HepG2 (cell line): ENCODE data around the gene PIEZO2. TPM values are rescaled to one million over a fixed set of nuclear protein-coding genes. Genes with fewer than 3 reads are reported as not detected.
A peak's percentile ranks its signal among the peaks of the same experiment; 100 is the strongest.
"Not testable (repeated sequence)": the region's sequence is repeated elsewhere in the genome, so short reads cannot be mapped to it uniquely, and the experiment has no call there.

Experiments
- ATAC-seq: fragments of 200-7000 bp; cut with Tn5 transposase; 3 replicates; pipeline ENCODE4 v1.9.1; 2020; ENCODE audit warnings: mild to moderate bottlenecking, moderate library complexity
- BruUV-seq: library from RNA; stranded (reverse); fragments of 400-500 nt; replicated peaks from 2 replicates; lab custom pipeline; 2021; lab: Mats Ljungman, UMichigan
- CTCF ChIA-PET: fragments of 300-600 bp; formaldehyde crosslinking; extraction: SDS; loops from one replicate; lab custom pipeline; 2021; ENCODE audit warnings: low total read pairs, inconsistent platforms, low intra/inter-chr PET ratio; lab: Yijun Ruan, JAX
- POLR2A ChIA-PET: fragments of 350-600 bp; sonication (Branson Sonifier 250); formaldehyde crosslinking; loops from one replicate; lab custom pipeline; 2020; ENCODE audit warnings: antibody characterized with exemption, inconsistent platforms; lab: Yijun Ruan, JAX
- DNase-seq: peaks from one replicate; pipeline ENCODE4 v3.0.0-alpha.2; 2015; ENCODE audit warnings: low spot score
- FAIRE-seq: peaks from 3 replicates; lab custom pipeline; 2011; peaks lifted over from hg19 to GRCh38; lab: Jason Lieb, UNC
- H2AFZ ChIP-seq: one replicate; pipeline ENCODE4 v1.6.1; 2011; ENCODE audit warnings: low read length, inconsistent platforms
- H3K27ac ChIP-seq: fragments of 300-600 bp; 3 replicates; pipeline ENCODE4 v1.8.0; 2011; ENCODE audit warnings: mixed run types, mild to moderate bottlenecking, mixed read lengths, low read length, inconsistent platforms; ENCODE audit not compliant: insufficient read depth; ENCODE audit errors: extremely low read length
- H3K27me3 ChIP-seq, 2 experiments: fragments of 200-600 bp in 1 of 2; 2 replicates in 1 of 2; 3 replicates in 1 of 2; pipeline versions ENCODE4 v1.6.0 to v1.8.0; 2011; ENCODE audit warnings: low read length in 2 of 2, mild to moderate bottlenecking in 2 of 2, moderate library complexity in 2 of 2, inconsistent platforms in 1 of 2; ENCODE audit not compliant: insufficient read depth in 2 of 2, control insufficient read depth in 1 of 2
- H3K36me3 ChIP-seq, 2 experiments: fragments of 200-600 bp in 1 of 2; replicated peaks in 1 of 2; 2 replicates in 1 of 2; 3 replicates in 1 of 2; pipeline versions ENCODE4 v1.5.1 to v1.8.0; 2011; ENCODE audit warnings: low read length in 2 of 2, inconsistent platforms in 1 of 2; ENCODE audit not compliant: insufficient read depth in 2 of 2, control insufficient read depth in 1 of 2
- H3K4me1 ChIP-seq: 2 replicates; pipeline ENCODE4 v1.5.1; 2012; ENCODE audit warnings: low read length, inconsistent platforms; ENCODE audit not compliant: insufficient read depth
- H3K4me2 ChIP-seq: 2 replicates; pipeline ENCODE4 v1.6.0; 2011; ENCODE audit warnings: low read depth, low read length, inconsistent platforms
- H3K4me3 ChIP-seq, 3 experiments: fragments of 200-600 bp in 1 of 3; sonication (generic), shearing (Covaris generic) in 1 of 3; replicated peaks in 1 of 3; 2 replicates each; pipeline ENCODE4 v1.5.1; 2011 to 2016; ENCODE audit warnings: low read length in 3 of 3, inconsistent platforms in 2 of 3, low read depth in 2 of 3, mild to moderate bottlenecking in 2 of 3, control low read depth in 1 of 3, mixed read lengths in 1 of 3; ENCODE audit not compliant: insufficient read depth in 1 of 3
- H3K79me2 ChIP-seq: one replicate; pipeline ENCODE4 v1.6.1; 2011; ENCODE audit warnings: low read length, inconsistent platforms; ENCODE audit not compliant: insufficient read depth
- H3K9ac ChIP-seq: 2 replicates; pipeline ENCODE4 v1.6.0; 2011; ENCODE audit warnings: mild to moderate bottlenecking, low read depth, low read length, inconsistent platforms; ENCODE audit not compliant: insufficient read depth
- H3K9me3 ChIP-seq: 2 replicates; pipeline ENCODE4 v1.5.1; 2012; ENCODE audit warnings: mild to moderate bottlenecking, low read length
- H4K20me1 ChIP-seq: 2 replicates; pipeline ENCODE4 v1.6.0; 2011; ENCODE audit warnings: inconsistent platforms, mild to moderate bottlenecking, low read length, moderate library complexity; ENCODE audit not compliant: insufficient read depth
- WGBS: methylation state at CpG from one replicate; pipeline ENCODE4 v1.1.6; 2017; ENCODE audit warnings: low lambda C conversion rate; 5-methylcytosine and 5-hydroxymethylcytosine counted together
- in situ Hi-C: cut with HindIII; loops from 2 replicates; pipeline ENCODE4 v1.10.0; 2017; ENCODE audit warnings: low pct_unique_long_range_greater_than_20kb; ENCODE audit not compliant: extremely low pct_ligation_motif_present
- intact Hi-C: fragments of 100-400 bp; cut with micrococcal nuclease; formaldehyde crosslinking; loops from one replicate; pipeline ENCODE4 v1.10.0; 2022; ENCODE audit not compliant: unreplicated experiment
- polyA plus RNA-seq, 8 experiments: library from polyadenylated mRNA; depleted of rRNA in 3 of 8; stranded (reverse) in 7 of 8; unstranded in 1 of 8; fragments of >200 nt; fragmentation: Illumina TruSeq in 4 of 8; extraction: Trizol in 4 of 8; gene quantifications; 2 replicates each; pipeline versions ENCODE4 v1.2.1 to v1.2.3, GENCODE V29; 2011 to 2016; ENCODE audit warnings: low read depth in 4 of 8, missing spikeins in 1 of 8, mixed read lengths in 1 of 8; ENCODE audit not compliant: insufficient read depth in 1 of 8
- total RNA-seq, 5 experiments: library from RNA; depleted of rRNA; stranded (reverse); fragments of >200 nt; fragmentation: Illumina TruSeq; extraction: Trizol; gene quantifications; 2 replicates each; pipeline ENCODE4 v1.2.3, GENCODE V29; 2016; ENCODE audit warnings: low read depth in 1 of 5

The PIEZO2 gene
- total and polyA plus RNA-seq, 2 of the 13 experiments (the other 11 are each of a cell fraction or from before 2014, with no cell fraction given): 15.2 to 27.2 TPM

- WGBS: 80% methylated on average over 2 of the region's 11 CpGs
- H3K36me3 ChIP-seq, H3K79me2 ChIP-seq, CTCF ChIA-PET, H3K27me3 ChIP-seq, H3K4me3 ChIP-seq, H2AFZ ChIP-seq, H3K27ac ChIP-seq, H3K9me3 ChIP-seq, BruUV-seq, H4K20me1 ChIP-seq, DNase-seq, H3K4me2 ChIP-seq, H3K9ac ChIP-seq, H3K4me1 ChIP-seq, FAIRE-seq, POLR2A ChIA-PET, intact Hi-C loops, in situ Hi-C loops: not testable (repeated sequence)
- ATAC-seq: peak; percentile 82
Observed at GRCh38 chr18:10637858-10638538, 511.4 kb downstream of the PIEZO2 start.

DNA sequence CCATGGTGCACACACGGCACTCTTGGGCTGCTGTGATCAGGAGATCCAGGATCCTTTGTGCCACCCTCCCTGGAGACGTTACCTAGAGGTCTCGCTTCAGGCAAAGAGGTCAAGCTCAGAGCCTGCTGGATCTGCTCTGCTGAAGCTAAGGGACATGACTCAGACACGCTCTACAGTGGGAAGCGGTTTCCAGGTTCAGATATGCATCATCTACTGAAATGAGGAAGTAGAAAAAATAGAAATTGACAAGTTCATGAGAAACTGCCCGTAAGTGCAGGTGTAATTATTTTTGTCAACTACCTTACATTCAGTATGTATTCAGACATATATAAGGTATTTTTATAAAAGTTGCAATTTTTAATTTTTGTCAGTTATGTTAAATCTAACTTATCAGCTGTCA lies 520.3 kb downstream of the PIEZO2 start:
- POLR2A ChIA-PET, H3K36me3 ChIP-seq, H3K27me3 ChIP-seq, H3K27ac ChIP-seq, H3K4me3 ChIP-seq, in situ Hi-C loops, H3K4me2 ChIP-seq, BruUV-seq, ATAC-seq, FAIRE-seq, intact Hi-C loops, H3K9ac ChIP-seq, H2AFZ ChIP-seq, H3K79me2 ChIP-seq, CTCF ChIA-PET, H4K20me1 ChIP-seq, H3K9me3 ChIP-seq, DNase-seq, H3K4me1 ChIP-seq: not testable (repeated sequence)
- WGBS: 33% methylated on average over 6 of the region's 6 CpGs

DNA sequence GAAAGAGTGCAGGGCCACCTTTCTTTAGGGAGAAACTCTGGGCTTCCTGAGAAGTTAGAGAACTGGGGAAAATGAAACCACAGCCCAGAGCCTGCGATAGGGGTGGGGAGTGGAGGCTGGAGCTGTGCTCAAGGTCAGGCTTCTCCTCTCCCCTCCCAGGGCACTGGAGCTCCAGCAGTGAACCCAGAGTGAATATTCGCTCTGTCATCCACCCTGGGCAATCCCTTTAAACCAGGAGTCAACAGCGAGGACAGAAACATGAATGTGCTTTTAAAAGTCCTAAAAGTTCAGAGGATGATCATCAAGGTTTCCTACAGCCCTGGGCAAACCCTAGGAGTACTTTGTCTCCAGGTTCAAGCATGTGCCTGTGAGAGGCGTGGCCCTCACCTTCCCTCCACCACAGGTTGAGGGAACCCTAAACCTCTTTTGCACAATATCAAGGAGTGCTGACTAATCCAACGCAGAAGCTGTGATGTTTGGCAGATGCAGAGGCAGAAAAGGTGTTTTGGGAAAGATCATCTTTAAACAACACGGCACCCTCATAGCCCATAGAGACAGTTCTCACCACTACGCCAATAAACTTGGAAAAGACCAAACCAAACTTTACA lies 522.7 kb downstream of the PIEZO2 start:
- ATAC-seq: peak; percentile 75
- 55% methylated on average over 6 of the region's 7 CpGs for WGBS
- POLR2A ChIA-PET, H3K27me3 ChIP-seq, H3K9me3 ChIP-seq, H2AFZ ChIP-seq, intact Hi-C loops, H3K79me2 ChIP-seq, BruUV-seq, H3K27ac ChIP-seq, in situ Hi-C loops, CTCF ChIA-PET, H3K4me1 ChIP-seq, H4K20me1 ChIP-seq, H3K36me3 ChIP-seq, DNase-seq, H3K9ac ChIP-seq: not testable (repeated sequence)
- peak overlapping the region; percentile 42; the same call in 1 of the 2 replicates for H3K4me2 ChIP-seq
- peak; percentile 18 for FAIRE-seq
- H3K4me3 ChIP-seq: peak overlapping the region in 1 of 3 experiments; percentile 23; a peak in 1 of 6 replicates

DNA sequence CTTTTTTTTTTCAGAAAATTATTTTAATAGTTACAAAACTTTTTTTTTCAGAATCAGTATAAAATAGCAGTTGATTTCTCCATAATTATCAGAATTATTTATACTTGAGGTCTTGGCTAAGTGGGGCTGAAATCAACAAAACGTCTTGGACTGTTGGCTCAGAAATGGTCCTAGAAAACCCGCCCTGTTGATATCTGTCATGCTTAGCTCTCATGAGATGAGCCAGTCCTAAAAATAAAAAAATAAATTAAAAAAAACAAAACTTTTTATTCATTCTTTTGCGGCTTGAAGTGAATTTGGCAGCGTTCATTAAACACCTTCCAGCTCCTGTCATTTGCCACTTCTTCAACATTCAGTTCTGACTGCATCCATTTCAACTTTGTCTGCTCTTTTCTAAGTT lies 525.8 kb downstream of the PIEZO2 start:
- FAIRE-seq, H3K9ac ChIP-seq, in situ Hi-C loops, H3K9me3 ChIP-seq, H3K4me3 ChIP-seq, DNase-seq, H3K79me2 ChIP-seq, CTCF ChIA-PET, H3K4me2 ChIP-seq, H3K4me1 ChIP-seq, H2AFZ ChIP-seq, intact Hi-C loops, H3K27ac ChIP-seq, BruUV-seq, H4K20me1 ChIP-seq, H3K27me3 ChIP-seq, H3K36me3 ChIP-seq, POLR2A ChIA-PET, ATAC-seq: not testable (repeated sequence)
- 47% methylated on average over 4 of the region's 4 CpGs for WGBS
